Lung (tissue), 12 donors: ENCODE measurements around the gene GBF1. TPM values are rescaled to one million over a fixed set of nuclear protein-coding genes. Genes with fewer than 3 reads are reported as not detected.
A peak's percentile ranks its signal among the peaks of the same experiment; 100 is the strongest.

Experiments
- ATAC-seq: fragments of 200-7000 bp; cut with Tn5 transposase; one replicate; pipeline ENCODE4 v1.9.1; 2020; ENCODE audit warnings: moderate number of reproducible peaks; ENCODE audit not compliant: insufficient read depth, low FRiP score
- DNase-seq, 3 donors: peaks; one replicate each; pipeline ENCODE4 v3.0.0-alpha.2; 2013 to 2017
- H3K27ac ChIP-seq, 2 donors: one replicate each; pipeline ENCODE4 v1.5.1; 2013; ENCODE audit warnings: mild to moderate bottlenecking in 2 of 2, moderate library complexity in 2 of 2, control low read depth in 1 of 2, inconsistent platforms in 1 of 2, low read depth in 1 of 2, low read length in 1 of 2
- H3K27me3 ChIP-seq, 3 donors: one replicate each; pipeline ENCODE4 v1.5.1; 2013; ENCODE audit warnings: low read length in 2 of 3; ENCODE audit not compliant: control insufficient read depth in 3 of 3, insufficient read depth in 3 of 3
- H3K36me3 ChIP-seq, 4 donors: one replicate each; pipeline ENCODE4 v1.5.1; 2013; ENCODE audit warnings: low read length in 4 of 4, mild to moderate bottlenecking in 1 of 4, moderate library complexity in 1 of 4; ENCODE audit not compliant: control insufficient read depth in 4 of 4, insufficient read depth in 4 of 4
- H3K4me1 ChIP-seq, 5 donors: one replicate each; pipeline ENCODE4 v1.5.1; 2013; ENCODE audit warnings: low read length in 5 of 5, mild to moderate bottlenecking in 2 of 5, moderate library complexity in 1 of 5; ENCODE audit not compliant: control insufficient read depth in 5 of 5, insufficient read depth in 5 of 5
- H3K4me3 ChIP-seq: one replicate; pipeline ENCODE4 v1.5.1; 2013; ENCODE audit warnings: mild to moderate bottlenecking, control low read depth, moderate library complexity
- H3K9ac ChIP-seq, 2 donors: one replicate each; pipeline ENCODE4 v1.5.1; 2013; ENCODE audit warnings: low read length in 2 of 2, control low read depth in 1 of 2; ENCODE audit not compliant: insufficient read depth in 1 of 2
- H3K9me3 ChIP-seq, 4 donors: one replicate each; pipeline ENCODE4 v1.5.1; 2013; ENCODE audit warnings: low read length in 3 of 4, mild to moderate bottlenecking in 1 of 4, moderate library complexity in 1 of 4; ENCODE audit not compliant: control insufficient read depth in 4 of 4, insufficient read depth in 3 of 4
- CTCF ChIP-seq: IDR thresholded peaks from 2 replicates; pipeline ENCODE4 v1.5.1; 2012; ENCODE audit warnings: mild to moderate bottlenecking; ENCODE audit errors: control extremely low read depth, extremely low read depth
- WGBS, 2 donors: extraction: QIAGEN DNeasy Blood & Tissue Kit; methylation state at CpG; one replicate each; pipeline ENCODE4 v1.1.7; 2013; 5-methylcytosine and 5-hydroxymethylcytosine counted together
- polyA plus RNA-seq, 2 donors: library from polyadenylated mRNA; stranded (reverse); fragments of 200-250 nt; gene quantifications; one replicate each; pipeline ENCODE4 v1.2.1, GENCODE V29; 2013
- total RNA-seq, 2 donors: library from RNA; depleted of rRNA in 1 of 2; stranded (reverse); fragments of >200 nt in 1 of 2; gene quantifications; one replicate each; pipeline ENCODE4 v1.2.1, GENCODE V29; 2014 to 2021
- donor health status: control.
- donor health status: control.
- donor health status: Bipolar disorder and iron deficiency.
- donor health status: healthy.
- donor health status: DM: yes; HTN: yes; CAD: no.

Gene GBF1
- total and polyA plus RNA-seq, 4 donors = 11.6 to 48.5 (median 25.4) TPM

- 93 to 94% methylated on average over 13 of the region's 13 CpGs for WGBS, 2 donors
- no peak overlapping the region for H3K4me3 ChIP-seq
- TF ChIP-seq CTCF = no peak
- peaks cover 0 to 6% (median under 1%) of the 10 kb centered on the region in 3 donors for H3K27me3 ChIP-seq
- H3K9ac ChIP-seq = no peak overlapping the region
- peaks cover 0 to 28% (median 16%) of the 10 kb centered on the region in 5 donors for H3K4me1 ChIP-seq
- peaks cover 0 to 17% (median 11%) of the 10 kb centered on the region in 4 donors for H3K36me3 ChIP-seq
- no peak for DNase-seq
- ATAC-seq = no peak
- no peaks in the 10 kb centered on the region for H3K9me3 ChIP-seq
- H3K27ac ChIP-seq = peak overlapping the region in 1 of 2 donors; percentile 89
These were observed 178.1 kb downstream of the GBF1 start for GRCh38 chr10:102423372-102423968.

- Histone ChIP-seq H3K4me3 (no peak overlapping the region), H3K27ac (no peak overlapping the region)
- no peak for TF ChIP-seq CTCF
These were observed 178.8 kb downstream of the GBF1 start for GRCh38 chr10:102424145-102424544.

DNA sequence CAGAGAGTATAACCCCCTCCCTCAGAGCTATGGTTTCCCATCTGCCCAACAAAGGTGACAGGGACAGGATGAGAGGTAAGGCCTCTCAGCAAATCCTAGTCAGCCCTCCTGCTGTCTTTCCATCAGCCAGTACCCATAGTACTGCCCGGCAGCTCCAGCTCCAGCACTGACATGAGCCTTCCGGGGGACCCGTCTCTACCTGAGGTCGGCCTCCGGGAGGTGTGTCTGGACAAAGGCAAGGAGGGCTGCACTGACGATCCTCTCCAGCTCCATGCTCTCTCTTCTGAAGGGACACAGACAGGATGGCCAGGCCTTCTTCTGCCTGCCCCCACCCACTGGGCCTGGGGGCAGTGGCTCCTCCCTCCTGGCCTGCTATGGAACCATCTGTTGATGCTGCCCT, 179.6 kb downstream of the GBF1 start:
- no peak for DNase-seq
- WGBS, 2 donors = 90 to 96% methylated on average over 6 of the region's 6 CpGs
- H3K36me3 ChIP-seq = peaks cover 0 to 17% (median 11%) of the 10 kb centered on the region in 4 donors

More at GRCh38 chr10:102424145-102424544, 178.8 kb downstream of the GBF1 start:
- ATAC-seq (no peak), DNase-seq (no peak)
- no peak overlapping the region for H3K9ac ChIP-seq
- H3K4me1 ChIP-seq = peaks cover 0 to 27% (median 16%) of the 10 kb centered on the region in 5 donors
- 92 to 96% methylated on average over 9 of the region's 9 CpGs for WGBS, 2 donors
- peaks cover 0 to 17% (median 11%) of the 10 kb centered on the region in 4 donors for H3K36me3 ChIP-seq
- H3K27me3 ChIP-seq = peaks cover 0 to under 1% (median 0%) of the 10 kb centered on the region in 3 donors
- no peaks in the 10 kb centered on the region for H3K9me3 ChIP-seq

More for the DNA sequence above, 179.6 kb downstream of the GBF1 start:
- Histone ChIP-seq H3K9ac (no peak overlapping the region), H3K27me3 (no peaks in the 10 kb centered on the region), H3K4me3 (no peak overlapping the region), H3K27ac (no peak overlapping the region), H3K9me3 (no peaks in the 10 kb centered on the region), H3K4me1 (peaks cover 0 to 21% (median 13%) of the 10 kb centered on the region in 5 donors)
- TF ChIP-seq CTCF = no peak
- no peak for ATAC-seq
